NCI-H1417 treated with DMSO at 0.1 percent for 48 hours (cell line): Measurements from ENCODE around the gene PACSIN2.

Source experiments
- DNase-seq: peaks from one replicate; lab custom pipeline; 2025; lab: John Stamatoyannopoulos, UW

Gene PACSIN2

GRCh38 chr22:42881982-42882656, 132.8 kb downstream of the PACSIN2 start:
- DNase-seq = no peak

GRCh38 chr22:42881298-42881697, 133.7 kb downstream of the PACSIN2 start:
- DNase-seq = no peak

DNA sequence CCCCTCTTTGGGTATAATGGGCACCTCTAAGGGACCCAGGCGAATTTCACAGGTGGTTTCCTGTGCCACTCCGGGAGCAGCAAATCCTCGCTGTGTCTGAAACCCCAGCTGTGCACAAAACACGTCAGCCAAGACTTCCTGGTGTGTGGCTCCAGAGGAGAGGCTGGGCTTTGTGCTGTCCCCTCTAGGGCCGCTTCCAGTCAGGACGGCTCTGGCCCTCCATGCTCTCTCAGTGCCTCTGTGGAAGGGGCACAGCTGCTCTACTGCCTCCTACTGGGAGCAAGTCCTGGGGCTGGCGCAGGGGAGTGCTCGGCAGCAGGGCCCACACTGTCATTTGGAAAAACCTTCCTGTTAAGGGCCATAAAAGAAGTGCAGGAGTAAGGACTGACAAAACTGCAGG, 134.1 kb downstream of the PACSIN2 start:
- no peak for DNase-seq

DNA sequence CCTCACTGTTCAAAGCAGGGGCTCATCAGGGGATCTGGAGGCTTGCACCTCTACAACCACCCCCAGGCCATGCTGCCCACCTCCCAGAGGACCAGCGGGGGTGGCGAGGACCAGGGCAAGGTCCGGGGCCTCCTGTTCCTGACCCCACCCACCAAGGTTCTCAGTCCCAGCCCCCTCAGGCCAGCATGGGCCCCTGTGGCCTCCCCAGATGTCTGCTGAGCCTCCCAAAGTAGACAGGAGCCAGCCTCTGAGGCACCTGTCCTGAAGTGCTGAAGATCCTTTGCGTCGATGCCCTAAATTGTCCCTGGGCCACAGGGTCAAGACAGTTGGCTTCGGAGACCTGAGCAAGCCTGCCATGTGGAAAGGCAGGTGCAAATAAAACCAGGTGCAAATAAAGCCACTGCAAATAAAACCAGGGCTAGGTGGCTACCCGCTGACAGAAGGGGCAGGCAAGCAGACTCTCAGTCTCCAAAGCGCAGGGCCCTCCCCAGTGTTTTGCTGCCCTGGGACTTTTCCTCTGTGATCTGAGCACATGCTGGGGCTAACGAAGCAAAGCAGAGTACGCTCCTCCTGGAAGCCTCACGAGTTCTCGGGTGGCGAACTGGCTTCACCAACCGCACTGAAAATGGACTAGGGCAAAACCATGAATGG, 135.5 kb downstream of the PACSIN2 start:
- no peak for DNase-seq

DNA sequence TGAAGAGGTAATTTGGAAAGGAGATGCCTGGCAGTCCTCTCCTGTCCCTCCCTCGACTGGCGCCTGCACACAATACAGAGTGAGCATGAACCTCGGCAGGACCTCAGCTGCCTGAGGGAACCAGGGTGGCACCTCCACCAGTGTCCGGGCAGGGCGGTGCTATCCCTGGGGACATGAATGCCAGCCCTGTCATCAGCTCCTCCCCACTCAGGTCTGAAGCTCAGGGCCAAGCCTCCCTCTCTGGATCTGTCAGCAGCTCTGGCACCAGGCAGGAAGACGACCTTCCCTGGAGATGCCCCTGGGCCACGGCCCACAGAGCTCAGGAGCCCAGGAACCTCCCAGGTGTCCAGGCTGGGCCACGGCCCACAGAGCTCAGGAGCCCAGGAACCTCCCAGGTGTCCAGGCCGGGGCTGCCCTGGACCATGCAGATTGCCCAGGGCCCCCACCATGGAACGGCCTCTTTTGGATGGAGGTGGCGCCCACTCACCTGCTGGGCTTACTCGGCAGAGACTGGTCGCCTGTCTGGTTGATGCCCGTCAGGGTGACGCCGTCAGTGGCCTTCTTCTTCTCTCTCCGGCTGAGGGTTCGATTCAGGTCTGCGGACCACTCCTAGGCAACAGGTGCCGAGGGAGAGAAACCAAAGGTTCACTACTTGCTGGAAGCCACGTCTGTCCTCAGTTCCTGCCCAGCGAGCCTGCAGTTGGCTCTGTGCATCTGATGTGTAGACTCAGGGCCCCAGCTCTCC, 136.2 kb downstream of the PACSIN2 start:
- no peak for DNase-seq

DNA sequence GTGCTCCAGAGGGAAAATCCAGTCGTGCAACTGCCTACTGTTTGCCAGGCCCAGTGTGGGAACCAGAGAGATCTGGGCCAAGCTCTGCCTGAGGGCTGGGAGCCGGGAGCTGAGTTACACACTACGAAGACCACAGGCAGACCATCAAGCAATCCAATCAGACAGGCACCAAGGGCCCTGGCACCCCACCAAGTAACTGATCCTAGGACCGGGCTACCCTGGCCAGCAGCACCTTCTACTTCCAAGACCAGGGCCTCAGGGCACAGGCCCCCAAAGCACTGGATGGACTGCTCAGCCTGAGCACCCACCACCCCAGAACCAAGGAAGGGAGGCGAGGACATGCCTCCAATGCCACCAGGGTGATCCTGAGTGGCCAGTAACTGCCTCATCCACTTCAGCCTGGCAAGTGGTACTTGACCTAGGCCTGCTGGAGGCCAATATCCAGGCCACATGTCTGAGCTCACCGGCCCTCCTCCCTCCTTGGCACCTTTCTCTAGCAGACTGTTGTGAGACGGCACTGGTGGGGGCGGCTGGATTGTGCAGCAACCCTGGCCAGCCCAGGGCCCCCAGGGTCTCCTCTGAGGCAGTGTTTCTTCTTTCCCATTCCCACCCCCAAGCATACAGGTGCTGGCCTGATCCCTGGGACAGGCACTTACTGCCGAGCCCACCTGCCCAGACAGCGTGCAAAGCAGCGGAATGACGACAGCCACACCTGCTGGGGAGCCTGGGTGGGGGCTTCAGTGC, 137.2 kb downstream of the PACSIN2 start:
- DNase-seq = no peak

- no peak for DNase-seq
Observed at GRCh38 chr22:42877158-42877557, 137.8 kb downstream of the PACSIN2 start.

DNA sequence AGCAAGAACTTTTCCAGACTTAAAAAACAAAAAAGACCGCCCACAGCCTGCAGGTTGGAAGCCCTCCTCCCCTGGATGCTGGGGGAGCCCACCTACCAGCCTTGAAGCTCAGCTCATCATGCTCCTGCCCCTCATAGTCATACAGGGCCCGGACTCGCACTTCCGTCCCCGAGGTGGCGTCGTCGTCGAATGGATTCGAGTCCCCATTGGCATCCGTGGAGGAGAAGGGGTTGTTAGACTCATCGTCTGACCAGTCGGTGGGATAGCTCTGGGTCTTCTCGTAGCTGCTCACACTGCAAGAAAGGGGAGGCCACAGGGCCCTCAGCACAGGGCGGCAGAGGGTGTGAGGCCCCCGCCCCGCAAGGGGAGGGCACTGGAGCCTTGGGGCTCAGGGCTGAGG, 138.9 kb downstream of the PACSIN2 start:
- no peak for DNase-seq

DNA sequence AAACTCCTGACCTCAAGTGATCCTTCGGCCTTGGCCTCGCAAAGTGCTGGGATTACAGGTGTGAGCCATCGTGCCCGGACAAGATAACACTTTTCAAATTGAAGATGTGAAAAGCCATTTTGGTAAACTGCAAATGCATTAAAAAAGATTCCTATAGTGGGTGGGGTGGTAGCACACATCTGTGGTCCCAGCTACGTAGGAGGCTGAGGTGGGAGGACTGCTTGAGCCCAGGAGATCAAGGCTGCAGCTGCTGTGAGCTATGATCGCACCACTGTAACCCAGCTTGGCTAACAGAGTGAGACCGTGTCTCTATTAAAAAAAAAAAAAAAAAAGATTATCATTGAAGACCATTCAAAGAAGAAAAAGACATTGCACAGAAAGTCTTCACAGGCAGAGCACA, 140.9 kb downstream of the PACSIN2 start:
- no peak for DNase-seq

GRCh38 chr22:42873356-42873755, 141.6 kb downstream of the PACSIN2 start:
- no peak for DNase-seq

DNA sequence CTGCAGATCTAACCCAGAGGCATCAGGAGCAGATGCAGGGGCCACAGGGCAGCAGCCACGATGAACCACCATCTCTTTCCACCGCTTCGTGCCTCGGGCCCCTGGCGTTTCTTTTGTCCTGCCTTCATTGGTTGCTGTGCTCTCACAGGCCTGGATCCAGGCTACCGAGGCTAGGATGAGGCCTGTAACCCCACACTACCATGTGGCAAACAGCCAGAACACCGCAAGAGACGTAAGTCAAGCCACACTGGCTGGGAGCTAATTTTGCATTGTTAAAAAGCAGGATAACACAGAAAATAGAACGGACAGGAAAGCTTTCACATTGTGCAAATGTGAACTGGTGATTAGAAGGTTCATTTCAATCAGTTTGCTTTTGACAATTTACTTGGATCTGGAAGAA, 142.1 kb downstream of the PACSIN2 start:
- no peak for DNase-seq

DNA sequence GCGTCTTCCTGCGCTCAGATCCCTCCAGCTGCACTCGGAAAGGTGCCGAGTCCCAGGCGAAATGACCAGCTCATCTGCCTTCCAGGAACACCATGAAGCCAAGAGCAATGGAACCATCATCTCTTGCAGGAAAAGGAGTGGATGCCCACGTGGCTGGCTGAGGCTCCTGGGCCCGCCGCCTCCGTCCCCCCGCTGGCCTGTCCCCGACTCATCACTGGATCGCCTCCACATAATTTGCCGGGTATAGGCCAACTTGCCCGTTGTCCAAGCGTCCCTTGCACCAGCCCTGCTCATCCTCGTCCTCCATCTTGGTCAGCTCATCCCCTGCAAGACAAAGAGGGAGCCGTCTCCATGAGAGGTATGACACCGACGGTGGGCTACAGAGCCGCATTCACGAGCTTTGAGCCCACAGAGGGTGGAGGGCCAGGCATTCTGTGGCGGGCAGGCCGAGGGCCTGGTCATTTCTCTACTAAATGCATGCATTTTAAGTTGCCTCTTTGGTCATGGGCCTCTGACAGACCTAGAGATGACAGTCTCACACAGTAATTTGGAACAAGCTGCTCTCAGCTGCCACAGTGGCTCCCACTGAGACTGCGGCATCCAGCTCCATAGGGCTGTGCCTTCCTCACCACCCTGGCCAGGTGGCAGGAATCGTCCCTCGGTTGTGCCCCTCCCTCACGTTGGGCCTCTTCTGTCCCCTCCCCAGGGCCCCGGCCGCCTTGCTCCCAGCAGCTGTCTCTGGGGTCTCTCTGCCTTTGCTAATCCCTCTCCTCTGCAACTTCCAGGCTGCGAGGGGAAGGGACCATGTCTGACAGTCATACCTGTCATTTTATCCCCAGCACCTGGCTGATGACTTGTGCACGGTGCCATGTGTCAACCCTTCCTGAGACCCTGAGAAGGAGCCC, 143.6 kb downstream of the PACSIN2 start:
- no peak for DNase-seq

DNA sequence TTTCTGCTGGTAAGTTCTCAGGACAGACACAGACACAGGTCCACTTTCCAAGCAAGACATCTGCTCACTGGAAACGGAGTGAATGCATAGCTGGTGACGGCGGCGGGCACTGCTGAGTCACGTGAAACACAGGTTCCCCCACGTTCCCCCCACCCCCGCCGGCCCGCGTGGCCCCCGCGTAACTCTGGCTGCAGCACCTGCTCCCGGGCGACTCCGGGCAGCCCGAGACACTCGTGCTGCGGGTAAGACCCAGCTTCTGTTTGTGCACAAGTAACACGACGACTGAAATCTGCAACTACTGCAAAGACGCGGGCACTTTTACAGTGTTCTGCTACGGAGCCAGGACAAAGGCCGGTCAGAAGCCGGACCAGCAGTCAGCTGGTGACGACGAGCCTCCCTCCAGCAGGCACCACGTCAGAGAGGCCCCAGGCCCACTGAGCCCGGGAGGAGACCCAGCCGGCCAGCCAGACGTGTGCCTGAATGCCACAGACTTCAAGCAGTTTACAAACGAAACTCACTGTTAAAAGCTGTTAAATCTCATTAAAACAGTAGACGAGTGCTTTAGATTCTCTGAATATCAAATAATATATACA, 145.0 kb downstream of the PACSIN2 start:
- DNase-seq = no peak

GRCh38 chr22:42869463-42869862, 145.5 kb downstream of the PACSIN2 start:
- DNase-seq = no peak

DNA sequence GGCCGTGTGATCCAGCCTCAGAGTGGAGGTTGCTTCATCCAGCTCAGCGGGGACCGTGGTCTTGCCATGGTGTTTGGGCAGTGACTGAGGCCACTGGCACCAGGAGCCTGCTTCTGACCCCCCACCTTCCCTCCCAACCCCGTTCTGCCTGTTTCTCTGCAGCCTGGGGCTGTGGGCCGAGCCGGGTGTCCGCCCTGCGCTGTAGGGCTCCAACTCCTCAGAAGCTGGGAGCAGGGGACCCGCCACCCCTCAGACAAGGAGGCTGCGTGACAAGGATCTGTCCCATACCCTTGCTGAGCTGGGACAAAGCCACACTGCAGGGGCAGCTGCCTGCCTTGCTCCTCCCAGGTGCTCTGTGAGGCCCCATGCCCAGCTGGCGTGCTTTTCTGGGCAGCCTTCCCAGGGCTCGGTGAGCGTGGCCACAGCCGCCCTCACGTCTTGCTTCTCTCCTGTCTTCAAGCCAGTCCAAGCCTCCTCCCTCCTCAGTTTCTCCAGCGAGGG, 146.1 kb downstream of the PACSIN2 start:
- no peak for DNase-seq

DNA sequence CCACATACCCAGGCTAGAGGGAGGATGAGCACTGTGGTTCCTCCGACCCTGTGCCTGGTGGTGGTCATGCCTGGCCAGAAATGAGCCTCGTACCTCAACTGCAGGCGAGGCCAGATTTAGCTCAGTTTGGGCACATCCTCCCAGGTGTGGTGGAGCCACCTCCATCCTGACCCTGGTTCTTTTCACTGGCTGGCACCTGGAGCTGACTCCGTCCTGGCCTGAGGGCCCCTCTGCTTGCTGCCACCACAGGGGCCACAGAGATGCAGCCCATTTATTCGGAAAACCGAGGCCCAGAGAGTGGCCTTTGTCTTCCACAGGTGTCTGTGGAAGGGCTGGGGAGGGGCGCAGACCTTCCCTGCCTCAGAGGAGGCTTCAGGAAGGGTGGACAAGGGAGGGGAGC, 148.8 kb downstream of the PACSIN2 start:
- DNase-seq = no peak

- DNase-seq = no peak
Observed at GRCh38 chr22:42865536-42865935, 149.4 kb downstream of the PACSIN2 start.

- DNase-seq = no peak
Observed at GRCh38 chr22:42863349-42863961, 151.5 kb downstream of the PACSIN2 start.

GRCh38 chr22:42862045-42862734, 152.8 kb downstream of the PACSIN2 start:
- no peak for DNase-seq

DNA sequence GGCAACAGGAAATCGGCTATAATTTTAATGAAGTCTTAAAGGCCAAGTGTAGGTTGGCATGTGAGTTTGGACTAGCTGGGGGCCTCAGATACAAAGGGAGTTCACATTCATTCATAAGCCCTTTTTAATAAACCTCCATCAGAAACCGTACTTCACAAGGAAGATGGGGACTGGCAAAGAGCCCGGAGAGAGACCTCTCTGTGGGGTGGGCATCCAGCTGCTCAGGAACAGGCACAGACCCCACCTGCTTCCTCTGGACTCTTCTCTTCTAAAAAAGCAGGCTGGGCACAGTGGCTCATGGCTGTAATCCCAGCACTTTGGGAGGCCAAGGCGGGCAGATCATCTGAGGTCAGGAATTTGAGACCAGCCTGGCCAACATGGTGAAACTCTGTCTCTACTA, 154.0 kb downstream of the PACSIN2 start:
- DNase-seq = no peak
